HT1080 (cell line): Measurements from ENCODE around the gene HIVEP3. TPM values are rescaled to one million over a fixed set of nuclear protein-coding genes. Genes with fewer than 3 reads are reported as not detected.

ENCODE experiments used
- DNase-seq: peaks from one replicate; pipeline ENCODE4 v3.0.0-alpha.2; 2015; ENCODE audit warnings: low read depth
- total RNA-seq: library from RNA; depleted of rRNA; stranded (reverse); fragments of >200 nt; shearing (Covaris generic); gene quantifications from 2 replicates; pipeline ENCODE4 v1.2.3, GENCODE V29; 2014

The HIVEP3 gene
- total RNA-seq, 1 experiment from 2014 or later, result 6.2 TPM

DNA sequence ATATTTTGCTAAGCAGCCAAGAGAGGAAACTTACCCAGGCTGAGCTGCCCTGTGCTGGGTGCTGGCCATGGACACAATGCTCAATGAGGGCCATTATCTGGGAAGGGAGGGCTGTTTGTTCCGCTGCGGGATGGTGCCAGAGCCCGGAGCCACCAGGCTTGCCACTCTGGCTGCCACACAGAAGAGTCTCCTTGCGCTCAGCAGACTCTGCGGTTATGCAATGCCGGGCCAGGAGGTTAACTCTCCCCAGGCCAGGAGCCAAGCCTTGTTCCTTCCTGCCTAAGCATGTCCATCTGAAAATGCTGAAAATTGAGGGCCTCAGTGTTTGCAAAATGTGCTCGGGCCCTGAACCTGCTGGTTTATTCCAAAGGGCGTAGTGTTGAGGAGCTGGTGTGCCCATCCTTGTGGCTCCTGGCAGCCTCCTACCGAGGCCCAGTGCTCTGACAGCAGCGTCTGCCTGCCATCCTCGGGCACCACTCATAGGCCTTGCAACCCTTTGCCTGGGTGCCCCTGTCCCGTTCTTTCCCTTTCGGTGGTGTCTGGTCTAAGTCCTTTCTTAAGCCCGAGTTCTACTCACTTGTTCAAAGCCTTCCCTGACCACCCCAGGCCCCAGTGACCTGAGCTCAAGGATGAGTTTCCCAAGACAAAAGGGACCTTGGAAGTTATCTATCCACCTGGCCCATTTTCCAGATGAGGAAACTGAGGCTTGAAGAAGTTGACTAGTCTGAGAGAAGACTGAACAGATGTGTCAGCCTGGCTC lies 300.5 kb downstream of the HIVEP3 start:
- no peak for DNase-seq

DNA sequence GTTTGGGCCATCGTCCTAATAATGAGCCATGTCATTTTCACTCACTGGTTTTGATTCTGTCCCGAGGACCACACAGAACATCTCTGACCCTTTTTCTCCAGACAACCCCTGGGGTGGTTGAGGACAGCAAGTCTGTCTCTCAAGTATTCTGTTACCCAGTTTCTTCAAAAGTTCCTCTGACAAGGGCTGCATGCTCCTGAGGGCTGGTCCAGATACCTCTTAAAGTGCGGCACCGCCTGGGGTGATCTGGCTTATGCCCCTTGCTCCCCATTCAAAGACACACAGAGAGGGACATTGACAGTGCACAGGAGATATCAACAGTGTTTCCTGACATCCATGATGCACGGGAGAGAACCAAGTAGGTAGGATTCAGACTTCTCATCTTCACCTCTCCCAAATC lies 301.4 kb downstream of the HIVEP3 start:
- DNase-seq, result no peak

DNA sequence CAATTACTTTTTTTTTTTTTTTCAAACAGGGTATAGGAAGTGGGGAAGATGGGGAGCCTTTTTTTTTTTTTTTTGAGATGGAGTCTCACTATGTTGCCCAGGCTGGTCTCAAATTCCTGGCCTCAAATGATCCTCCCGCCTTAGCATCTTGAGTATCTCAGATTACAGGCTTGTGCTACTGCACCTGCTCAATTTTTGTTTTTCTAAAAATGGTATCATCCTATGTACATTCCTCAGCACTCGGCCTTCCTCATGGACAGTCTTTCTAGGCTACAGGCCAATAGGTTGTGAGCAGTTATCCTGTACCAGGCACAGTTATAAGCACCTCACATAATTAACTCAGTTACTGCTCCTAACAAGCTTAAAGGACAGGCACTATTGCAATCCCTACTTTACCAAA lies 302.2 kb downstream of the HIVEP3 start:
- no peak for DNase-seq

DNA sequence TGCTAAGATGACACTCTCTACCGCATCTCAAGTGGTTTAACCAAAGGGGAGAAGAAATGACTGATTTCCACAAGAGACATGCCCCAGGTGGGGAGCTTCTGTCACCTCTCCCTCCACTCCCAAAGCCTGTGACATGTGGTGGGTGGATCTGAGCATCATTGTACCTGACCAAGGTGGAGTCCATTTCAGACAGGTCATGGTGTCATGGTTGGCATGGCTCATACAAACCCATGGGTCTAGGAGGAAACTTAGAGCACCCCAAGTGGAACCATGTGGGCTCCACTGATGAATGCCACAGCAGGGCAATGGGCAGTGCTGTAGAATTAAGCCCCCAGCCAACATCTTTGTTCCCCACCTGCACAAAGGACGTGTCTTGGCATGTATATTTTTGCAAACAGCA lies 302.7 kb downstream of the HIVEP3 start:
- no peak for DNase-seq

DNA sequence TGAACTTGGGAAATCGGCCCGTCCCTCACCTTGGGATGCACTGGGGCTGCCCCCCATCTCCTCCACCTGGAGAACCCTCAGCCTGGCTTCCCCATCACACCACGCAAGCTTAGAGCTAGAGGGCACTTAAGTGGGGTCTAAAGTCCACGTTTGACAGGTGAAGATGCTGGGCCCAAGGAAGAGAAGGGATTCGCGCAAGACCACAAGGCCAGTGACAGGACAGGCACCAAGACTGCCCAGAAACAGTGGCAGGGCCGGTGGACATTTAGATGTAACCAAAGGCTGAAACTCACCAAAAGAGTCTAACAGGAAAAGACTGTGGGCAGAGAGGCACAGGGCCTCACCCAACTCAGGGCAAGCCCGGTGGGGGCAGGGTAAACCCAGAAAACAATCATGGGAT lies 303.4 kb downstream of the HIVEP3 start:
- no peak for DNase-seq

DNA sequence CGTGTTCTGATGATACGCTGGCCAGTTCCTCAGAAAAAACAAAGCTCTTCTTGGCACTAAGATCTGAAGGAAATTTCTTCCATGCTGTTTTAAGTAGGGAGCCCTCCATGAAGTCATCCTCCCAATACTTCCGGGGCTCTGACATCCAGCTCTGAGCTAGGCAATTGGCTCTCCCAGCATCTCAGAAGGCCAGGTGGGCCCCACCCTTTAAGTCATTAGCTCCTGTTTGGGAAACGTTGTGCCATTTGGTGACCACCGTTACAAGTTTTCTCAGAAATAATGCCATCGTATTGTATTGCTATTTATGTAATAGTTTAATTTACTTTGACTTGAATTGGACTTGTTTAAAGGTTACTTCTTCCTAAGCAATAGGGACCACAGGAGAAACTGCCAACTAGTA lies 303.9 kb downstream of the HIVEP3 start:
- no peak for DNase-seq

DNA sequence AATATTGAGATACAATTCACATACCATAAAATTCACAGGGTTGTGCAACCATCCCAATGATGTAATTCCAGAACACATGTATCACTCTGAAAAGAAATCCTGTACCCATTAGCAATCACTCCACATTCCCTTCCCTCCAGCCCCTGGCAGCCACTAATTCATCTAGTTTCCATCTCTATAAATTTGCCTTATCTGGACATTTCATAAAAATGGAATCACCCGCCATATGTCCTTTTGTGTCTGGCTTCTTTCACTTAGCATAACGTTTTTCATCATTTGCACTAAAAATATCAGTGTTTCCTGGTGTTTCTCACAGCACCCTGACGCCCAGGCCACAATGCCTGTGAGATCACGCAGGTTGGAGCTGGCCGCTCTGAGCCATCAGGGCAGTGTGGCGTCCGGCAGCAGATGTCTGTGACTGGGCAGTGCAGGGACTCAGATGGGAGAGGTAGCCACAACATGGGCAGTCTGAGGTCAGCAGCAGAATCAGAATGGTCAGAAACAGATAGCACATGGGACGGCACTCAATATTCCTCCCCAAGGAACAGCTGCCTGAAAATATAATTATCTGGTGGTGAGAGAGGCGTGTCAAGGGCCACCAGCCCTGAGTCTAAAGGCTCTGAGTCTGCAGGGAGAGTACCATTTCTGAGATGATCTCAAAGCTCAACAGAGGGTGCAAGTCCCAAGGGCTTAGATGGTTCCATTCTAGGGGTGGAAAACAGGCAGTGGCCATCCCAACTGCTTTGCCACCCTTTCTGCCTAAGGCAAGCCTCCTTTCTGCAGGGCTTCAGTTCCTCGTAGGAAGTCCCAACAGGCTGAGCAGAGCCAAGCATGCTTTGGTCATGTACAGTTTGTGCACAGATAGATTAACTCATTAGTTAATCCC lies 304.8 kb downstream of the HIVEP3 start:
- DNase-seq, result no peak

DNA sequence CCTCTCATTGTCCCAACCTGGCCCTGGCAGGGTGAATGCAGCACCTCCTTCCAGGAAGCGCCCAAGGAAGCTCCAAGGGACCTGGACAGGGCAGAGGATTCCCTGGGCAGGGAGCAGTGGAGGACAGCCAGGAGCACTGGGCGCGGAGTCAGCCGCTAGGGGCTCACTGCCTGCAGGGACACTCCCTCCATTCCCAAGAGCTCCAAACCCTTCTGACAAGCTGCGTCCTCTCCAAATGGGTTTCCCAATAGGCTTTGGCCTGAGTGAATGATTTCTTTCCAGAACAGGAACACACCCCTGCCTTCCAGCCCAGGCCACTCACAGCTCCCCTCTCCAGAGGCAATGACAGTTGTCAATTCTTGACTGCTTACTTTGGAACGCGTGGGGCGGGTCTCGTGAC lies 305.8 kb downstream of the HIVEP3 start:
- DNase-seq, result no peak

DNA sequence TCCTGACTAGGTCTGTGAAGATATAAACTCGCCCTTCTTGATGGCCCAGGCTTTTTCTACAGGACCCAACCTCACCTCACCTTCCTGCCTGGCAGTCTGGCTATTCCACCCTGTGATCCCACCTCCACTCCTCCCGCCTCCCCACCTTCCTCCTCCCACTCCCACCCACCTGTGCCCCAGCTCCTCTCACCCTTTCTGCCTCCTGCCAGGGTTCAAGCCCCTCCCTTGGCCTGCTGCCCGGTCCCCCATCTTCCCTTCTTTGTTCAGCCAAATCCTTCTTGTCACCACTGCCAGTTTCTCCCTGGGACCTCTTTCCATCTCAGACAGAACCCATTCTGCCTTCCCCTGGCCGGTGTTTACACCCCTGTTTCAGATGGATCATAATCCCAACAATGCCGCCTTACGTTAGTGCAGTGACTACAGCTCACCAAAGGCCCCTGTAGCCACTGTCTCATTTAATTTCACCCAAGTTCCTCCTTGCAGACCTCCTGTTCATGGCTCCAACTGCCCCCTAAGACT lies 306.7 kb downstream of the HIVEP3 start:
- DNase-seq, result no peak

DNA sequence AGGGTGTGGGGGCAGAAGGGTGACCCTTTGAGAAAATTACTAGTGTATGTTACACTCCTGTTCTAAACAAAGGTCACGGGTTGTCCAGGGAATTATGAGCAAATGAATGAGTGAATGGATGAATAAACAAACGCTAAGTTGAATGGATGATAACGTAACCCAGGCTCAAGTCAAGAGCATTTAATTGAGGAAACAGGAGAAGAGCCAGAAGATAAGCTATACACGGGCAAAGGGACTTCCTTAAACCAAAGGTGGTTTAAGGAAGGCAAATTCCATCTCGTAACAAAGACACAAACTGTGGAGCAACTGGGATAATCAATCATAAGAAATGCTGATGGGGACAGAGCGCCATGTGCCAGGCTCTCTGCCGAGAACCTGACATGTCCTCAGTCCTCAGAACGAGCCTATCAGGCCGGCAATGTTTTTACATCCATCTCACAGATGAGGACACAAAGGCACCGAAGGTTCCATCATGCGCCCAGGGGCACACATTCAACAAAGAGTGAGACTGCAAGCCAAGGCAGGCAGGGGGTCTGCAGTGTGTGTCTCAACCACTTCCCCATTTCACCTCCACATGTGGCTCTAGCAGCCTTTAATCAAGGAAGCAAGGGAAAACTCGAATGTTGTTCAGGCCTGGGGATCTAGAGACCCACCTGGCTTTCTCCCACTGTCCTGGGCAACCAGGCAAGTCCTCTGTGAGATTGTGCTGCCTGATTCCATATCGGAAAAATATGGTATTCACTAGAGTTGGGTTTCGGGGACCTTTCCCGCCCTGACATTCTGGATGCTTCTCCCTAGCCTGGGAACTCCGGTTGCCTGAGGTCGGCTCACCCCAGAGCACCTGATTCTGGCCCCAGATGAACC lies 307.4 kb downstream of the HIVEP3 start:
- DNase-seq, result no peak

DNA sequence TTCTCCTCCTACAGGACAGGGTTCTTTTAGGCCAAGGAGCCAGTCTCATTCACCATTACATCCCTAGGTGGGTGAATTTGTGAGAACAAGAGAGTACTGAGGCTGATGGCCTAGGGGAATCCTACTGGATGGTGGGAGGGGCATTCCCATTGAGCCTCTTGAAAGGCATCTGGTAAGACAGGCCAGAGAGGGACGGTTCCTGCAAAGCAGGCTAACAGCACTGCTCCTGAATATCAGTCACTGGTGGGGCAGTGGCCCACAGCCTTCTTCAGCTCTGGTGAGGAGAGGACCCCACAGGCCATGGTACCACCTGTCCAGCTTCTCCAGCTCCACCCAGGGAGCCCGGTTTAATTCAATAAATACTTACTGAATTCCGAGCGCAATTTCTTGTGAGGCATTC lies 308.4 kb downstream of the HIVEP3 start:
- DNase-seq, result no peak

DNA sequence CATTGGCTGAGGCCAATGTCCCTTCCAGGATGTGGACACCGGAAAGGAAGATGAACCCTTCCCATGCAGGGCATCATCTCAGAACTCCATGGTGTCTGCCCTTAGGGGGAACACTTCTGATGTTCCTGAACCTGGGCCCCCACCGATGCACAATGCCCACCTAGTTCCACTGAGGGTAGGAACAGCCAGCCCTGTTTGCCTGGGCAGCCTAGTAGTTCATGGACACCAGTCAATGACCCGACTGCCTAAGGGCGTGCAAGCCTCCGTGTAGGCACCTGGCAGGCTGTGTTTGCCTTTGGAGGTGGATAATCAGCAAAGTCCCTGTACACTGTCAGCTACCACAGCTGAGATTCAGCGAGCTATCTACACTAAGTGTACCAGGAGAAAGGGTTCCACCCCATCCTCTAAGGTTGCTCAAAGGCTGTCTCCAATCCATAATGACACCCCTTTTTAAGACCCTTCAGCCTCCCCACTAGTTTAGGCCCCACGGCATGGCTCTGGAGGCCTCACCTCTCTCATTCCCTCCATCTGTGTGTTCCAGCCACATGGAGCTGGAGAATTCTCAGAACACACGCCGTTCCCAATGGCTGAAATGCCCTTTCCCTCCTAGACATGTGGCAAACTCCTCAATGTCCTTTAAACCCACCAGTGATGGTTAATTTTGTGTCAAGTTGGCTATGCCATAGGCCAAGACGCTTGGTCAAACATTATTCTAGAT lies 309.4 kb downstream of the HIVEP3 start:
- DNase-seq, result no peak

DNA sequence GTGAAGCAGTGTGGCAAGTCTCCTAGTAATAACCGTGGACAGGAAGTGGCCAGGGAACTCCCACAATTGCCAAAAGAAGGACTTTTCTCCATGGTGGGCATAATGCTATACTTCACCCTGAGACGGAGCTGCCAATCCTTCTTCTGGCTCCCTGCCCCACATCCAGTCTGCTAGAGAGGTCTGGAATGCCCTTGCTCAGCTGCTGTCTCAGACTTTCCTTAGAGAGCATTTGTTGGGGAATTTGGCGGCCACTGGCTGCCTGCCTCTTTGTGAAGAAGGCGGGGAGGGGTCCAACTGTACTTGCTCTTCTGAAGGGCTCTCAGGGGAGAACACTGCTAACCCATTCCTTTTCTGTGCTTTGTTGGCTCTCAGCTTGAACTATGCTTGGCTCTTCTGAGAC lies 310.5 kb downstream of the HIVEP3 start:
- no peak for DNase-seq

DNA sequence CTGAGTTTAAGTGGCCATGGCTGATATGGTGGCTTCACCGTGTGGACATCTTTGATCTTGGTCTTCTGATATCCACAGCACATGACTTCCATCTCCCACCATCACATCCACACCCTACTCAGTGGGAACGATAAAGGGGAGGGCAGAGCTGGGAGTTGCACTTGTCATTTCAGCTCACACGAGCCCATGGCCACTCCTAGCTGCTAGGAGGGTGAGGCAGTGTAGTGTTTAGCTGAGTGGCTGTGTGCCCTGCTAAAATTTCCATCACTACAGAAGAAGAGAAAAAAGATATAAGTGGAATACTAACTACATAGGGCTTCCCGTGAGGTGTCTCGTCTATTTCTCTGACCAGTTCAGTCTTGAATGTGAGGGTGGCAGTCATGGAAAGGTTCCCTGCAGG lies 310.9 kb downstream of the HIVEP3 start:
- no peak for DNase-seq

DNA sequence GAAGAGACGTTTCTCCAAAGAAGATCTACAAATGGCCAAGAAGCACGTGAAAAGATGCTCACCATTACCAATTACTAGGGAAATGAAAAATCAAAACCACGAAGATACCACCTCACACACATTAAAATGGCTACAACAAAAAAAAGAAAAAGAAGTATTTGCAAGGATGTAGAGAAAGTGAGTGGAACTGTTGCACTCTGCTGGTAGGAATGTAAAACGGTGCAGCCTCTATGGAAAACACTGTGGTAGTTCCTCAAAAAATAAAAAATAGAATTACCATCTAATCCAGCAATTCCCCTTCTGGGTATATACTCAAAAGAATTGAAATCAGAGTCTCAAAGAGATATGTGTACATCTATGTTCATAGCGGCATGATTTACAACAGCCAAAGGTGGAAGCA lies 318.8 kb downstream of the HIVEP3 start:
- peak; percentile 34 for DNase-seq

DNA sequence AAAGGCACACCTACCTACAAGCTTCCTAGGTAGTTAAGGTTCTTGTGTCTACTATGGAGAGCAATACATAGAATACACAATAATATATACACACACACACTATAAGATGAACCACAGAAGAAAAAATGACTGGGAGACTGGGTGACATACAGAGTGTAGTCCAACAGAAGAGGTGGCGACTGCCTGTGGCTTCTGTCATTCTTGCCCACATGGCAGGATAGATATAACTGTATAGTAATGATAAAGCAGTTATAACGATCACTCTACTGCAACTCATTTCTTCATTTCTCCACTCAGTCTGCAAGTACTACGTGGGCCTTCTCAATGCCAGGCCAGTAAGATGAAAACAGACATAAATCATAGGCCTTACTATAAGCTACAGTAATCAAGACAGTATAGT lies 320.4 kb downstream of the HIVEP3 start:
- DNase-seq, result no peak

DNA sequence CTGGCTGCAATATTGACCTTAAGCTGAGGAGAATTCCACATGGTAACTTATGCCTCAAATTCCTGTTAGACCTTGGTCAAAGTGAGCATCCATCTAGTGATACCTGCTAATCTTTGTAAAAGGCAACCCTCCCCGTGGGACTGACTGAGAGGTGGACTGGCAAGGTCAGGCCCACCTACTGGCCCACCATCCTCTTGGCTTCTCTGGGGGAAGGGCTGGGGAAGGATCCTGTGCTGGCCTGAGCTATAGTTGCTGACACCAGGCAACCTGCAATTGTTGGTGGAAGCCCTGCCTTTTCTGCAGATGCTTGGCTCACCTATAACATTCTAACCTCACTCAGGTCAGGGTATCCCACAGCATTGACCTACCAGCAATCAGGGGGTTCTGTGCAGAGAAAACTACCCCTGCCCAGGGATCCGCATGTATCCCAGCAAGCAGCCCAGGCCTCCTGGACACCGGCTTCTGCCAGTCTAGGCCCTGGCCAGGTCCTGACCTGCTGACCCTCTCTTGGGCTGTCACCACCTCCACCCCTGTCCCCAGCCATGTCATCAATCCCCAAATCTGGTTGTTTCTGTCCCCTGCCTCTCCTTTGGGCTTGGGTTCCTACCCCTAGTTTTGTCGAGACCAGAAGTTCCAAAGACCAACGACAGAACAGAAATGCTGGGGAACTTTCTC lies 326.1 kb downstream of the HIVEP3 start:
- DNase-seq, result no peak

DNA sequence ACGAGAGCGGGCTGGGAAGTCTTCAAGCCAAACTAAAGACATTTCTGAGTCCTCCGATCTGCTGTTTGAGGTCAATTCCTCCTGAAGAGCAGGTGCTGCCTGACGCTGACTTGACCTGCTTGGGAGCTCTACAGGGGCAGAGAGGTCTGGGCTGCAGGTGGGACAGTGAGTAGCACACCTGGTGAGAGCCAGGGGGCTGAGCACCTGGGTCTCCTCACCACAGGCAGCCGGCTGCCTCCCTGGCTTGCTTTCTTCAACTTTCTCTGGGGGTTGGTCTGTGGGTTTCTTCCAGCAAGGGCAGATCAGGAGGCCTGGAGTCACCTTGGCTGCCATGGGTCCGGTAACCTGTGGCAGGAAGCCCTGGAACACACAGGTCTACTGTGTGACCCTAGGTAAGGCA lies 326.8 kb downstream of the HIVEP3 start:
- DNase-seq, result no peak

DNA sequence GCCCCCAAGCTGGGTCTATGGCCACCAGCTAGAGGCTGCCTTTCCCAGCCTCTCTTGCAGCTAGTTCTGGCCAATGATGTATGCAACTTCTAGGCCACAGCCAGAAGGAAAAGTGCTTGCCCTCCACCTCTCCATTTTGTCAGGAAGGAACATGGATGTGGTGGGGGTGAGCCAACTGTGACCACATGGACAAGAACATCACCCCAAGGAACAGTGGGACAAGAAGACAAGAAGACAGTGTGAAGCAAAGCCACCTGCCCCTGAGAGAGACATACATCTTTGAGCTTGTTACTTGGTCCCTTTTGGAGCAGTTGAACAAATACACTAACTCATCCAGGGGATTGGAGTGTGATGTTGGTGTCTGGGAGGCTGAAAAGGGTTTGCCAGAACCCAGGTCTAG lies 328.4 kb downstream of the HIVEP3 start:
- no peak for DNase-seq

DNA sequence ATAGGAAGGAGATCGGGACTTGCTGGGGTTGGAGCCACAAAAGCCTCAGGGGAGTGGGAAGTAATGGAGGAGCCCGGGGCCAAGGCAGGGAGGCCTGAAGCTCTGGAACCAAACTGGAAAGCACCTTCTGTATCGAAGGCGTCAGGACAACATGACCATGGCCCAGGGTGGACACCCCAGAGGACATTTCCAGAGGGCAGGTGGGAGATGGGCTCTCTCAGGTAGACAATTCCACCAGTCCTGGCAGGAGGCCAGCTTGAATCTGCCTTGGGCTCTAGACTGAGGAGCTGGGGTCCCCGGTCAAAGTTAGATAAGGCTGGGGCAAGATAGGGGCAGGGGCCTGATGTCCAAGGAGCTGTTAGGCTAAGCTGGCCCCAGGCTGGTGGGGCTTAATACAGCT lies 329.3 kb downstream of the HIVEP3 start:
- DNase-seq, result no peak
